Activated naive CD4-positive, alpha-beta T cell treated with anti-CD3 and anti-CD28 coated beads, Interleukin-2, amount 10 ng/mL, durations not matched to agents 7 days and 5 days (primary cell): ENCODE measurements around the gene UNC13A.
"Not testable (repeated sequence)": the region's sequence is repeated elsewhere in the genome, so short reads cannot be mapped to it uniquely, and the experiment has no call there.

Experiments used
- CTCF ChIA-PET: fragments of 350-600 bp; sonication (Branson Sonifier 250); formaldehyde crosslinking; loops from one replicate; lab custom pipeline; 2021; ENCODE audit warnings: antibody characterized with exemption; lab: Charles Lee
- DNase-seq: peaks from one replicate; pipeline ENCODE4 v3.0.0-alpha.2; 2020
- H3K27ac Mint-ChIP-seq: one replicate; pipeline ENCODE4 v1.8.0; 2021; ENCODE audit warnings: mild to moderate bottlenecking, moderate library complexity, mixed read lengths
- H3K27me3 Mint-ChIP-seq: one replicate; pipeline ENCODE4 v1.8.0; 2021; ENCODE audit warnings: mild to moderate bottlenecking, mixed read lengths
- H3K36me3 Mint-ChIP-seq: one replicate; pipeline ENCODE4 v1.8.0; 2021; ENCODE audit warnings: mixed read lengths
- H3K4me1 Mint-ChIP-seq: one replicate; pipeline ENCODE4 v1.8.0; 2021; ENCODE audit warnings: mixed read lengths
- H3K4me3 Mint-ChIP-seq: one replicate; pipeline ENCODE4 v1.8.0; 2021; ENCODE audit warnings: mild to moderate bottlenecking, moderate library complexity, mixed read lengths
- H3K9me3 Mint-ChIP-seq: one replicate; pipeline ENCODE4 v1.8.0; 2021; ENCODE audit warnings: mixed read lengths

Gene UNC13A

GRCh38 chr19:17604372-17605025 is 83.7 kb downstream of the UNC13A start:
- Mint-ChIP-seq H3K9me3 (no peaks in the 10 kb centered on the region), H3K4me3 (no peak overlapping the region), H3K36me3 (no peaks in the 10 kb centered on the region), H3K27me3 (peaks cover 65% of the 10 kb centered on the region), H3K4me1 (peaks cover 10% of the 10 kb centered on the region), H3K27ac (no peak overlapping the region)
- CTCF ChIA-PET = interaction anchor here (0.6 to 1.4 kb wide), 3 partner anchors 9 to 296 kb away, joined by 3 read pairs; no protein-coding TSS in a partner anchor
- no peak for DNase-seq

GRCh38 chr19:17602872-17603510 is 85.2 kb downstream of the UNC13A start:
- H3K9me3 Mint-ChIP-seq = no peaks in the 10 kb centered on the region
- CTCF ChIA-PET = no interaction called here
- H3K4me3 Mint-ChIP-seq = no peak overlapping the region
- peaks cover 16% of the 10 kb centered on the region for H3K4me1 Mint-ChIP-seq
- H3K36me3 Mint-ChIP-seq = no peaks in the 10 kb centered on the region
- peaks cover 64% of the 10 kb centered on the region for H3K27me3 Mint-ChIP-seq
- H3K27ac Mint-ChIP-seq = no peak overlapping the region
- DNase-seq = no peak

- Mint-ChIP-seq H3K36me3 (no peaks in the 10 kb centered on the region), H3K27ac (no peak overlapping the region), H3K27me3 (peaks cover 64% of the 10 kb centered on the region), H3K9me3 (no peaks in the 10 kb centered on the region), H3K4me3 (no peak overlapping the region), H3K4me1 (peaks cover 16% of the 10 kb centered on the region)
- CTCF ChIA-PET = no interaction called here
- DNase-seq = no peak
Observed at GRCh38 chr19:17602217-17602616, 85.9 kb downstream of the UNC13A start.

- Mint-ChIP-seq H3K4me1 (peaks cover 13% of the 10 kb centered on the region), H3K27ac (no peak overlapping the region), H3K4me3 (no peak overlapping the region), H3K36me3 (no peaks in the 10 kb centered on the region), H3K9me3 (no peaks in the 10 kb centered on the region), H3K27me3 (peaks cover 60% of the 10 kb centered on the region)
- CTCF ChIA-PET = no interaction called here
- DNase-seq = no peak
Observed at GRCh38 chr19:17601683-17602082, 86.5 kb downstream of the UNC13A start.

GRCh38 chr19:17599780-17600179 is 88.4 kb downstream of the UNC13A start:
- Mint-ChIP-seq H3K36me3 (no peaks in the 10 kb centered on the region), H3K4me1 (peaks cover 6% of the 10 kb centered on the region), H3K27me3 (peaks cover 51% of the 10 kb centered on the region), H3K9me3 (no peaks in the 10 kb centered on the region), H3K27ac (no peak overlapping the region), H3K4me3 (no peak overlapping the region)
- CTCF ChIA-PET = no interaction called here
- no peak for DNase-seq

- Mint-ChIP-seq H3K9me3 (no peaks in the 10 kb centered on the region), H3K4me3 (no peak overlapping the region), H3K27me3 (peaks cover 42% of the 10 kb centered on the region)
Observed at GRCh38 chr19:17598953-17599352, 89.2 kb downstream of the UNC13A start.

GRCh38 chr19:17598063-17598462 is 90.1 kb downstream of the UNC13A start:
- H3K9me3 Mint-ChIP-seq, CTCF ChIA-PET: not testable (repeated sequence)

More at GRCh38 chr19:17598953-17599352, 89.2 kb downstream of the UNC13A start:
- Mint-ChIP-seq H3K27ac (no peak overlapping the region), H3K36me3 (no peaks in the 10 kb centered on the region), H3K4me1 (peaks cover 6% of the 10 kb centered on the region)
- CTCF ChIA-PET = no interaction called here
- DNase-seq = no peak

GRCh38 chr19:17594296-17594695 is 93.9 kb downstream of the UNC13A start:
- H3K27ac Mint-ChIP-seq, CTCF ChIA-PET, H3K4me3 Mint-ChIP-seq, H3K4me1 Mint-ChIP-seq, DNase-seq, H3K36me3 Mint-ChIP-seq, H3K9me3 Mint-ChIP-seq: not testable (repeated sequence)
- H3K27me3 Mint-ChIP-seq = peaks cover 12% of the 10 kb centered on the region

More at GRCh38 chr19:17598063-17598462, 90.1 kb downstream of the UNC13A start:
- not testable (repeated sequence) for H3K27ac Mint-ChIP-seq, H3K4me3 Mint-ChIP-seq, H3K4me1 Mint-ChIP-seq, DNase-seq, H3K36me3 Mint-ChIP-seq
- H3K27me3 Mint-ChIP-seq = peaks cover 33% of the 10 kb centered on the region

- Mint-ChIP-seq H3K4me3 (no peak overlapping the region), H3K9me3 (no peaks in the 10 kb centered on the region), H3K27ac (no peak overlapping the region), H3K4me1 (no peaks in the 10 kb centered on the region), H3K36me3 (no peaks in the 10 kb centered on the region), H3K27me3 (peaks cover 10% of the 10 kb centered on the region)
- DNase-seq = no peak
- CTCF ChIA-PET = no interaction called here
Observed at GRCh38 chr19:17590866-17591265, 97.3 kb downstream of the UNC13A start.

GRCh38 chr19:17585395-17585794 is 102.8 kb downstream of the UNC13A start:
- H3K27ac Mint-ChIP-seq, H3K4me1 Mint-ChIP-seq, H3K4me3 Mint-ChIP-seq, H3K27me3 Mint-ChIP-seq, DNase-seq, CTCF ChIA-PET, H3K9me3 Mint-ChIP-seq: not testable (repeated sequence)
- H3K36me3 Mint-ChIP-seq = peaks cover 16% of the 10 kb centered on the region

- Mint-ChIP-seq H3K27me3 (no peaks in the 10 kb centered on the region), H3K4me3 (no peak overlapping the region), H3K9me3 (no peaks in the 10 kb centered on the region), H3K27ac (no peak overlapping the region), H3K36me3 (peaks cover 29% of the 10 kb centered on the region), H3K4me1 (peaks cover 7% of the 10 kb centered on the region)
- DNase-seq = no peak
- CTCF ChIA-PET = no interaction called here
Observed at GRCh38 chr19:17584132-17584531, 104.0 kb downstream of the UNC13A start.

GRCh38 chr19:17582613-17583012 is 105.5 kb downstream of the UNC13A start:
- H3K27me3 Mint-ChIP-seq = no peaks in the 10 kb centered on the region
- H3K4me3 Mint-ChIP-seq = no peak overlapping the region
- peaks cover 32% of the 10 kb centered on the region for H3K36me3 Mint-ChIP-seq
- no peaks in the 10 kb centered on the region for H3K9me3 Mint-ChIP-seq
- peaks cover 7% of the 10 kb centered on the region for H3K4me1 Mint-ChIP-seq
- H3K27ac Mint-ChIP-seq = no peak overlapping the region
- CTCF ChIA-PET = no interaction called here
- no peak for DNase-seq

GRCh38 chr19:17581211-17581874 is 106.8 kb downstream of the UNC13A start:
- Mint-ChIP-seq H3K36me3 (peaks cover 37% of the 10 kb centered on the region), H3K27ac (no peak overlapping the region), H3K4me1 (peaks cover 7% of the 10 kb centered on the region), H3K4me3 (no peak overlapping the region), H3K27me3 (no peaks in the 10 kb centered on the region), H3K9me3 (no peaks in the 10 kb centered on the region)
- CTCF ChIA-PET = no interaction called here
- no peak for DNase-seq

GRCh38 chr19:17580470-17581144 is 107.5 kb downstream of the UNC13A start:
- CTCF ChIA-PET = no interaction called here
- no peaks in the 10 kb centered on the region for H3K9me3 Mint-ChIP-seq
- peaks cover 7% of the 10 kb centered on the region for H3K4me1 Mint-ChIP-seq
- H3K4me3 Mint-ChIP-seq = no peak overlapping the region
- DNase-seq = no peak
- H3K27ac Mint-ChIP-seq = no peak overlapping the region
- no peaks in the 10 kb centered on the region for H3K27me3 Mint-ChIP-seq
- H3K36me3 Mint-ChIP-seq = peaks cover 44% of the 10 kb centered on the region
